ENCODE measurements around the gene ANKRD16.

Gene ANKRD16

DNA sequence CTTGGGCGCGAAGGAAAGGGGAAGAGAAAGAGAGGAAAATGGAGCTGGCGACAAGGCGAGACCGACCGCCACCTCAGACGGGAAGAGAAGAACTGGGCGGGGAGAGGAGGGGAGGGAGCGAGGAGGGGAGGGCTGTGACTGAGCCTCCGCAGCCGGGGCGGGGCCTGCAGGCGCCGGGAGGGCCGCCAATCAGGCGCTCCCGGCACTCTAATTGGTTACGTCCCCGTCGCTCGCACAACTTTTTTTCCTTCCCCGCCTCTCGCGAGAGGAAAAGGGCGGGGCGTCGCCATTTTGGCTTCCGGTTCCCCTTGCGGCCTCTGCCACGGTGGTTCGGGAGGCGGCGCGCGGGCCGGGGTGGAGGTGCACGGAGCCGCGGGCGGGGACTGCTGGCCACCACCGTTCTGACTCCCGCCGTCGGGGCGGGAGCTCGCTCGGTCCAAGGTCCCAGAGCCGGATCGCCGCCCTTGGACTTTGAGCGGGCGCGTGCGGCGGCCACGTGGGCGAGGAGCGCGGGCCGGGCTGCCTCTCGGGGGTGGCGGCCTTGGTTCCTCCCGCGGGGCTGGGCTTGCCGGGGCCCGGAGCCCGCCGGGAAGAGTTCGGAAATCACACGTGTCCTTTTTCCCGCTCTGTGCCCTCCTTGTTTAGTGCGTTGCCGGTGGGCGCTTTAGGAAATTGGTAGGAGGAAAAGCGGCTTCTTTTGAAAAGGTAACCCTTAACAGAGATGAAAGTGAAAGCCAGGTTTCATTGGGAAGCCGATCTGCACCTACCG lies 76.2 kb downstream of the ANKRD16 start, which contains the start of gene GDI2:
TSS of gene GDI2 (minus strand) at position 94 of the 769 bp plus-strand sequence. CDS start 176 bp downstream, outside the sequence.
- TF ChIP-seq CTCF (IDR thresholded peaks at IDR 0.05; ENCODE audit: borderline replicate concordance, extremely low read depth, low read length, poor library complexity, severe bottlenecking) (no peak), EZH2 (IDR thresholded peaks at IDR 0.05; ENCODE audit: borderline replicate concordance, low read depth, low read length, severe bottlenecking) (no peak)
- no peaks in the 10 kb centered on the region for H3K9me3 ChIP-seq (ENCODE audit: insufficient read depth, low read length, severe bottlenecking)
- peak within 1 kb of the TSS; percentile 90 for H2AFZ ChIP-seq (ENCODE audit: low read depth, low read length)
- H4K20me1 ChIP-seq (ENCODE audit: insufficient read depth, low read length), result peaks cover 36% of the 10 kb centered on the region
- H3K4me2 ChIP-seq (ENCODE audit: insufficient read depth, low read length), result peak within 1 kb of the TSS; percentile 81
- no peaks in the 10 kb centered on the region for H3K27me3 ChIP-seq (ENCODE audit: insufficient read depth, low read length, poor library complexity)
- peak; percentile 91 for ATAC-seq (ENCODE audit: insufficient read depth, low read depth)
- peaks cover 61% of the 10 kb centered on the region for H3K79me2 ChIP-seq (ENCODE audit: insufficient read depth, low read length)
- H3K9ac ChIP-seq (ENCODE audit: low read depth, low read length), result peak within 1 kb of the TSS; percentile 99
- H3K4me3 ChIP-seq (ENCODE audit: low read depth in 1 of 2, low read length in 2 of 2), result peak within 1 kb of the TSS; percentile 93 to 96
- H3K4me1 ChIP-seq (ENCODE audit: insufficient read depth, low read length), result peaks cover 45% of the 10 kb centered on the region
- DNase-seq, result peak; percentile 96
- peak within 1 kb of the TSS; percentile 99 for H3K27ac ChIP-seq (ENCODE audit: low read length)
- peaks cover 7% of the 10 kb centered on the region for H3K36me3 ChIP-seq (ENCODE audit: insufficient read depth, low read length)

- Histone ChIP-seq H3K36me3 (ENCODE audit: insufficient read depth, low read length) (peaks cover 12% of the 10 kb centered on the region), H3K4me1 (ENCODE audit: insufficient read depth, low read length) (peaks cover 45% of the 10 kb centered on the region), H3K79me2 (ENCODE audit: insufficient read depth, low read length) (peaks cover 66% of the 10 kb centered on the region), H3K9me3 (ENCODE audit: insufficient read depth, low read length, severe bottlenecking) (no peaks in the 10 kb centered on the region), H3K27me3 (ENCODE audit: insufficient read depth, low read length, poor library complexity) (no peaks in the 10 kb centered on the region), H3K27ac (ENCODE audit: low read length) (peak overlapping the region; percentile 99), H3K4me2 (ENCODE audit: insufficient read depth, low read length) (peak overlapping the region; percentile 71), H4K20me1 (ENCODE audit: insufficient read depth, low read length) (peaks cover 41% of the 10 kb centered on the region), H3K9ac (ENCODE audit: low read depth, low read length) (peak overlapping the region; percentile 99), H3K4me3 (ENCODE audit: low read depth in 1 of 2, low read length in 2 of 2) (peak overlapping the region; percentile 93 to 96), H2AFZ (ENCODE audit: low read depth, low read length) (peak overlapping the region; percentile 90)
- peak; percentile 54 for ATAC-seq (ENCODE audit: insufficient read depth, low read depth)
- peak; percentile 23 for TF ChIP-seq CTCF (IDR thresholded peaks at IDR 0.05; ENCODE audit: borderline replicate concordance, extremely low read depth, low read length, poor library complexity, severe bottlenecking)
- TF ChIP-seq EZH2 (IDR thresholded peaks at IDR 0.05; ENCODE audit: borderline replicate concordance, low read depth, low read length, severe bottlenecking), result no peak
- no peak for DNase-seq
Measured at GRCh38 chr10:5813091-5813340, 76.7 kb downstream of the ANKRD16 start.

DNA sequence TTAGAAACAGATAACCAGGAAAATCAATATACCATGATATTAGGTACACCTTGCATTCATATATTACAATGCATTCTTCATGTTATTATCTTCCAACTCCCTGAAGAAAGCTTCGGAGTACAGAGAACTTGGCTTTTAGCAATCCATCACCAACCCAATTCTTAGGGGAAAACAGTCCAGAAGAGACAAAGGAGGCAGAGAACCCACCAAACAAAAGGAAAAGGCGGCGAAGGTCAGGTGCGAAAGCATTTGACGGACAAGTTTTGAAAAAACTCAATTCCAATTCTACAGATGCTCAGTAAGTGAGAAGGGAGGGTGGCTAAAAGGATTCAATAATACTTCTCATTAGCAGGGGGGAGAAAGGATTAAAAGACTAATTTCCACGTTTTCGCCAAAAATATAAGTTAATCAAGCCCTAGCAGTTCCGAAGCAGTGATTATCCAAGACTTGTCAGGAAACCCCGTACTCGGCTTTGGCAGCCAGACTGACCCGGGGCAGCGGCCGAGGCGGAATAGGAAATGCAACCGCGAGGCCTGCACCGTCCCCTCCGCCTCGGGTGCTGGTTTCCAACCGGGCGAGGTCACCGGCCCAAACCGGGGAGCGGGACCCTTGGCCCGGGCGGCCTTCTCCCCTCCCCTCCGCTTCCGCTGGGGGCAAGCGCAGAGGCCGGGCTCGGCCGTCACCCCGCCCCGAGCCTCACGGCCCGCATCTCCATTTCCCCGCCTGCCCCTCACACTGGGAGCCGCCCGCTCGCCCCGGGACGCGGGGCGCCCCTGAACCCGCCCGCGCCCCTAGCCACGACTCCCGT lies 77.2 kb downstream of the ANKRD16 start:
- DNase-seq, result peak; percentile 47
- H3K27ac ChIP-seq (ENCODE audit: low read length), result peak overlapping the region; percentile 99
- peak overlapping the region; percentile 90 for H2AFZ ChIP-seq (ENCODE audit: low read depth, low read length)
- no peaks in the 10 kb centered on the region for H3K9me3 ChIP-seq (ENCODE audit: insufficient read depth, low read length, severe bottlenecking)
- H3K4me1 ChIP-seq (ENCODE audit: insufficient read depth, low read length), result peaks cover 47% of the 10 kb centered on the region
- no peaks in the 10 kb centered on the region for H3K27me3 ChIP-seq (ENCODE audit: insufficient read depth, low read length, poor library complexity)
- H3K9ac ChIP-seq (ENCODE audit: low read depth, low read length), result peak overlapping the region; percentile 99
- peaks cover 46% of the 10 kb centered on the region for H4K20me1 ChIP-seq (ENCODE audit: insufficient read depth, low read length)
- peaks cover 72% of the 10 kb centered on the region for H3K79me2 ChIP-seq (ENCODE audit: insufficient read depth, low read length)
- H3K4me3 ChIP-seq (ENCODE audit: low read depth in 1 of 2, low read length in 2 of 2), result peak overlapping the region; percentile 93 to 96
- peak; percentile 41 for ATAC-seq (ENCODE audit: insufficient read depth, low read depth)
- TF ChIP-seq EZH2 (IDR thresholded peaks at IDR 0.05; ENCODE audit: borderline replicate concordance, low read depth, low read length, severe bottlenecking) (no peak), CTCF (IDR thresholded peaks at IDR 0.05; ENCODE audit: borderline replicate concordance, extremely low read depth, low read length, poor library complexity, severe bottlenecking) (no peak)
- peaks cover 17% of the 10 kb centered on the region for H3K36me3 ChIP-seq (ENCODE audit: insufficient read depth, low read length)
- H3K4me2 ChIP-seq (ENCODE audit: insufficient read depth, low read length), result peak overlapping the region; percentile 71

Measured in DND-41 (cell line).